Gastrocnemius medialis (tissue), 4 donors: ENCODE measurements around the gene AGO3. TPM values are rescaled to one million over a fixed set of nuclear protein-coding genes. Genes with fewer than 3 reads are reported as not detected.

ENCODE experiments used
- ATAC-seq, 2 donors: fragments of 150-250 bp; one replicate each; pipeline ENCODE4 v1.9.1; 2016
- DNase-seq, 2 donors: peaks; one replicate each; pipeline ENCODE4 v3.0.0-alpha.2; 2019
- H3K27ac ChIP-seq, 4 donors: fragments of 200-600 bp; sonication (generic); 1 replicate in 1 of 4; 2 replicates in 3 of 4; pipeline ENCODE4 v1.5.1; 2016 to 2018; ENCODE audit warnings: mild to moderate bottlenecking in 2 of 4, moderate library complexity in 1 of 4
- H3K27me3 ChIP-seq, 3 donors: fragments of 200-600 bp; sonication (generic) in 2 of 3; 1 replicate in 1 of 3; 2 replicates in 2 of 3; pipeline versions ENCODE4 v1.5.1 to v1.6.0; 2016 to 2019; ENCODE audit warnings: mild to moderate bottlenecking in 1 of 3, moderate library complexity in 1 of 3
- H3K36me3 ChIP-seq, 2 donors: fragments of 200-600 bp; sonication (generic) in 1 of 2; one replicate each; pipeline ENCODE4 v1.5.1; 2017 to 2018
- H3K4me1 ChIP-seq, 2 donors: fragments of 200-600 bp; sonication (generic) in 1 of 2; one replicate each; pipeline ENCODE4 v1.5.1; 2016 to 2017; ENCODE audit warnings: mild to moderate bottlenecking in 2 of 2
- H3K4me3 ChIP-seq, 4 donors: fragments of 200-600 bp; sonication (generic) in 3 of 4; 1 replicate in 1 of 4; 2 replicates in 3 of 4; pipeline ENCODE4 v1.5.1; 2016 to 2019; ENCODE audit warnings: mild to moderate bottlenecking in 2 of 4
- H3K9me3 ChIP-seq, 3 donors: fragments of 200-600 bp; sonication (generic) in 2 of 3; 1 replicate in 1 of 3; 2 replicates in 2 of 3; pipeline ENCODE4 v1.5.1; 2016 to 2019
- CTCF ChIP-seq, 5 experiments: fragments of 450-650 bp in 3 of 5; fragments of 200-600 bp in 2 of 5; sonication (generic) in 2 of 5; IDR thresholded peaks in 4 of 5; conservative IDR thresholded peaks in 1 of 5; 1 replicate in 4 of 5; 2 replicates in 1 of 5; pipeline ENCODE4 v1.5.1; 2016 to 2019; ENCODE audit warnings: antibody characterized with exemption in 5 of 5, mild to moderate bottlenecking in 3 of 5, moderate library complexity in 3 of 5
- POLR2A ChIP-seq, 2 donors: fragments of 450-650 bp; IDR thresholded peaks; one replicate each; pipeline ENCODE4 v1.6.1; 2017; ENCODE audit warnings: antibody characterized with exemption in 2 of 2, mild to moderate bottlenecking in 2 of 2, moderate library complexity in 2 of 2
- in situ Hi-C, 4 donors: fragments of 200-750 bp; cut with MboI; loops; one replicate each; pipeline versions ENCODE4 v1.15.0 to v1.8.0; 2017; ENCODE audit warnings: low sequenced_read_pairs in 4 of 4
- intact Hi-C: fragments of 100-400 bp; cut with DNase I; formaldehyde crosslinking; loops from one replicate; pipeline ENCODE4 v1.15.1; 2023; ENCODE audit warnings: low total_unique reads
- total RNA-seq, 4 donors: library from RNA; depleted of rRNA; stranded (reverse); fragments of >200 nt; gene quantifications; one replicate each; pipeline versions ENCODE4 v1.1.0 to v1.2.3, GENCODE V29; 2016

Gene AGO3
- total RNA-seq, 4 donors from 2014 or later: 12.8 to 18.8 (median 13.6) TPM

GRCh38 chr1:36097693-36098585, 167.0 kb downstream of the AGO3 start:
- Histone ChIP-seq H3K36me3 (peaks cover 0 to 30% of the 10 kb centered on the region in 2 donors), H3K27ac (no peak overlapping the region), H3K4me3 (no peak overlapping the region), H3K9me3 (no peaks in the 10 kb centered on the region), H3K27me3 (no peaks in the 10 kb centered on the region), H3K4me1 (peaks cover 0 to 5% of the 10 kb centered on the region in 2 donors)
- ATAC-seq (no peak), DNase-seq (no peak)
- intact Hi-C loops (loop anchor here (2.0 to 10.0 kb wide), 3 partner anchors 37 to 187 kb away; no protein-coding TSS in a partner anchor), in situ Hi-C loops (loop anchor here in 2 of 4 donors (10.0 kb wide), 3 partner anchors 47 to 317 kb away; partner anchors contain the start of gene TRAPPC3 (in 1 of the 2))
- TF ChIP-seq POLR2A (IDR thresholded peaks at IDR 0.05) (no peak), CTCF (IDR thresholded peaks at IDR 0.05 in 4 of 5, conservative IDR thresholded peaks at IDR 0.05 in 1 of 5) (no peak)

- no peaks in the 10 kb centered on the region for H3K27me3 ChIP-seq
- DNase-seq: no peak
- H3K36me3 ChIP-seq: peaks cover 0 to 21% of the 10 kb centered on the region in 2 donors
- H3K4me1 ChIP-seq: no peaks in the 10 kb centered on the region
- intact Hi-C loops: loop anchor here (1.0 to 10.0 kb wide), 4 partner anchors 36 to 322 kb away; no protein-coding TSS in a partner anchor
- H3K4me3 ChIP-seq: no peak overlapping the region
- in situ Hi-C loops: loop anchor here in 2 of 4 donors (10.0 kb wide), 3 partner anchors 46 to 316 kb away; partner anchors contain the start of gene TRAPPC3 (in 1 of the 2)
- H3K27ac ChIP-seq: no peak overlapping the region
- ATAC-seq: no peak
- H3K9me3 ChIP-seq: no peaks in the 10 kb centered on the region
- TF ChIP-seq CTCF (IDR thresholded peaks at IDR 0.05 in 4 of 5, conservative IDR thresholded peaks at IDR 0.05 in 1 of 5) (no peak), POLR2A (IDR thresholded peaks at IDR 0.05) (no peak)
Measured at GRCh38 chr1:36098650-36099365, 167.9 kb downstream of the AGO3 start.

GRCh38 chr1:36099681-36100341, 168.9 kb downstream of the AGO3 start:
- Histone ChIP-seq H3K4me1 (no peaks in the 10 kb centered on the region), H3K4me3 (no peak overlapping the region), H3K9me3 (no peaks in the 10 kb centered on the region), H3K36me3 (peaks cover 0 to 11% of the 10 kb centered on the region in 2 donors), H3K27me3 (no peaks in the 10 kb centered on the region), H3K27ac (no peak overlapping the region)
- ATAC-seq (peak; percentile 83 to 93), DNase-seq (peak; percentile 25 to 64)
- intact Hi-C loops (loop anchor here (1.0 to 10.0 kb wide), 4 partner anchors 35 to 321 kb away; no protein-coding TSS in a partner anchor), in situ Hi-C loops (loop anchor here (5.0 to 10.0 kb wide), 6 partner anchors 45 to 325 kb away; partner anchors contain the start of gene TRAPPC3 (in 1 of the 4))
- TF ChIP-seq CTCF (IDR thresholded peaks at IDR 0.05 in 4 of 5, conservative IDR thresholded peaks at IDR 0.05 in 1 of 5) (peak; percentile 64 to 90 (median 86)), POLR2A (IDR thresholded peaks at IDR 0.05) (no peak)

- H3K36me3 ChIP-seq: peaks cover 0 to 5% of the 10 kb centered on the region in 2 donors
- H3K4me1 ChIP-seq: no peaks in the 10 kb centered on the region
- no peak overlapping the region for H3K27ac ChIP-seq
- intact Hi-C loops (no loop called here), in situ Hi-C loops (loop anchor here in 3 of 4 donors (5.0 to 10.0 kb wide), 4 partner anchors 84 to 324 kb away; no protein-coding TSS in a partner anchor)
- H3K4me3 ChIP-seq: no peak overlapping the region
- no peaks in the 10 kb centered on the region for H3K9me3 ChIP-seq
- no peak for ATAC-seq
- no peak for DNase-seq
- no peak for TF ChIP-seq CTCF (IDR thresholded peaks at IDR 0.05 in 4 of 5, conservative IDR thresholded peaks at IDR 0.05 in 1 of 5)
- H3K27me3 ChIP-seq: no peaks in the 10 kb centered on the region
Measured at GRCh38 chr1:36100376-36100775, 169.5 kb downstream of the AGO3 start.
